Thyroid gland (tissue), 4 donors: ENCODE measurements around the gene AGBL4.

Source experiments
- CTCF ChIP-seq, 6 experiments: fragments of 200-600 bp in 3 of 6; fragments of 450-650 bp in 3 of 6; sonication (generic) in 3 of 6; IDR thresholded peaks; one replicate each; pipeline ENCODE4 v1.5.1; 2016 to 2019; ENCODE audit warnings: antibody characterized with exemption in 6 of 6, mild to moderate bottlenecking in 2 of 6, inconsistent platforms in 1 of 6, moderate library complexity in 1 of 6
- POLR2A ChIP-seq, 2 donors: fragments of 450-650 bp; IDR thresholded peaks; one replicate each; pipeline ENCODE4 v1.6.1; 2017; ENCODE audit warnings: antibody characterized with exemption in 2 of 2, mild to moderate bottlenecking in 2 of 2, moderate library complexity in 1 of 2

- TF ChIP-seq CTCF (IDR thresholded peaks at IDR 0.05) (no peak), POLR2A (IDR thresholded peaks at IDR 0.05) (no peak)
Measured at GRCh38 chr1:48988633-48989197, 1035.0 kb downstream of the AGBL4 start.
